22Rv1 (cell line): Measurements from ENCODE around the gene ITPK1.

Experiments
- H3K27ac ChIP-seq: fragments of 450-650 bp; 2 replicates; pipeline ENCODE4 v1.5.1; 2017
- CTCF ChIP-seq: fragments of 450-650 bp; IDR thresholded peaks from 2 replicates; pipeline ENCODE4 v1.5.1; 2017; ENCODE audit warnings: mild to moderate bottlenecking
- ZFX ChIP-seq: fragments of 450-650 bp; IDR thresholded peaks from 2 replicates; pipeline ENCODE4 v1.6.1; 2017; ENCODE audit warnings: antibody characterized with exemption, borderline replicate concordance

Gene ITPK1

DNA sequence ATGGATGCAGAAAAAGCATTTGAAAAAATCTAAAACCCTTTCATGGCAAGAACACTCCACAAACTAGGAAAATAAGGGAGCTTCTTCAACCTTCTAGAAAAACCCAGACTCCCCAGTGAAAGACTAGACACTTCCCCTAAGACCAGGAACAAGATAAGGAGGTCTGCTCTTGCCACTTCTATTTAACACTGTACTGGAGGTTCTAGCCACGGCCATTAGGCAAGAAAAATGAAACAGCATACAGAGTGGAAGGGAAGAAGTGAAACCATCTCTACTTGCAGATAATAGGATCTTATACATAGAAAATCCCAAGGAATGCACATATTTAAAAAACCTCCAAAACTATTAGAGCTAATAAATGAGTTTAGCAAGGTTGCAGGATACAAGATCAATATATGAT lies 150.4 kb downstream of the ITPK1 start:
- TF ChIP-seq ZFX (no peak), CTCF (no peak)
- H3K27ac ChIP-seq: no peak overlapping the region

DNA sequence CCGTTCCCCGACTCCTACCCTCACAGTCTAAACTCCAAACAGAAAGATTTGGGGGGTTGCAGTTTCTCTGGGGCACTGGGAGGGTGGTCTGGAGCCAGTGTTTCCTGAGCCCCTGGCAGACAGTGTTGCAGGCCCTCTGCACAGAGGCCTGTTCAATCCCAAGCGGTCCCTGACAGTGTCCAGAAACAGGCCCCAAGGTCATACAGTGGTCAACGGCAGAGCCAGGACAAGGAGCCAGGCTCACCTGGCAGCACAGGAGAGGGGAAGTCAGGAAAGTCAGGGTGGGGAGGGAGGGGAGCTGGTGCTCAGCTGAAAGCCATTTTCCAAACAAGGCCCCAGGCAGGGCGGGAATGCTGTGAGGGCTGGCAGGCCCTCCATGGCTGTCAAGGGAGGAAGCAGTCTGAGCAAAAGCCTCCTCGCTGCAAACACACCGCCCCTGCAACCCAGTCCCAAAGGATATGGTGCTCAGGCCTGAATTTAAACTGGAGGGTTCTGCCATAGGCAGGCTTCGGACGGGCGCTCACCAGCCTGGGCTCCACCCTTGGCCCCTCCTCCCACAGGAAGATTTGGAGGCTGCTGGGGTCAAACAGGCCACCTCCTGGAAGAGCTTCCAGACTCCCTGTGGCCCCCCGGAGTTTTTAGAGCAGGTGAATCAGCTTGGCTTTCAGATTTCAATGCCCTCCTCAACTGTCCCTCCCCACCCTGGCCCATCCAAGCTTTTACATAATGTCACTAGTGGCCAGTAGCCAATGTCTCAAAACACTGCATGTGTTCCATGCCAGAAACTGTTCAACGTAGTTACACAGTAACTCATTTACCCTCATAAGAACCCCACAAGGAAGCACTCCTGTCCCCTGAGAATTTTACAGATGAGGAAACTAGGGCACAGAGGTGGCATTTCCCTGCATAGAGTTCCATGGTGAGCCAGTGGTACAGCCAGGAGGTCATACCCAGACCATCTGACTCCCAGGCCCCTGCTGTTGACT lies 151.3 kb downstream of the ITPK1 start:
- H3K27ac ChIP-seq: no peak overlapping the region
- TF ChIP-seq ZFX (no peak), CTCF (no peak)

DNA sequence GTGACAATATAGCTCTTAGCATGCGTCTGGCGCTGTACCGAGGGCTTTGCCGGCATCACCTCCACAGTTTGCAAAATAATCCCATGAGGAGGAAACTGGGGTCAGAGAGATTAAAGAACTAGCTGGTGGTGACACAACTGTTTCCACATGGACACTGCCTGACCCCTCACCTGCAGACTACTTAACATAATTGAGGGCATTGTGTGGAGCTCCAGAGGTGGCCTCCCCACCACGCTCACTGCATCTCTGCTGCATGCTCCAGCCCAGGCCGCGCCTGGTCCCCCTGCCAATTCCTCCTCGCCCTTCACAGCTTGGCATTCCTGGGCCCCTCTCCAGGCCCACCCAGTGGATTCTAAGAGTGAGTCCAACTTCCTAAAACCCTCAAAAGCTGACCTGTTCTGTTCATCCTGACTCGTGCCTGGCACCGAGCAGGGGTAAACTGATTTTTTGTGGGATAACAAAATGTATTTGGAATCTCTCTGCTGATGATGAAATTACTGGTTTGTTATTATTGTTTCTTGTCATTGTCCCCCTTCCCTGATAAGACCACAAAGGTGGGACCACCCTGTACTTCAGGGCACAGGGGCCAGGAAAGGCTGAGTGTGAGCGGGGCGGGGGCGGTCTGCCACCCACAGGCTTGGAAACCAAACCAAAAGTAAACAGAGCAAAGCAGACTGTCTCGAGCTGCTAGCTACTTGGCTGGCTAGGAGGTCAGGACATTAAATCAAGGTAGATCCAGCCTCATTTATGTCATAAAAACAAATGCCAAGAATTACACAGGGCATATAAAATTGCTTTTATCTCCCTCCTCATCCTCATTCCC lies 152.2 kb downstream of the ITPK1 start:
- TF ChIP-seq ZFX (no peak), CTCF (no peak)
- H3K27ac ChIP-seq: no peak overlapping the region

DNA sequence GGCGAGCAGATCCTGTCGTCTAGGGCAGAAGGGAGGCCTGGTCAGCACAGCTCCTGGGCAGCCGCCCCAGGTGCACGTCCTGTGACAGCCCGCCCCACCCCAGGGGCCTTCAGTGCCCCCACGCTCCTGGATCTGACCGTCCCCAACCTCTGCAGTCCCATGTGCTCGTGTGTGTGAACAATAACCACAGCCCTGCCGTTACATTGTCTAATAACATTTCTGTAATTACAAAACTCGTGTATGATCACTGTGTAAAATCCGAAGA lies 153.0 kb downstream of the ITPK1 start:
- TF ChIP-seq CTCF (no peak), ZFX (no peak)
- no peak overlapping the region for H3K27ac ChIP-seq

DNA sequence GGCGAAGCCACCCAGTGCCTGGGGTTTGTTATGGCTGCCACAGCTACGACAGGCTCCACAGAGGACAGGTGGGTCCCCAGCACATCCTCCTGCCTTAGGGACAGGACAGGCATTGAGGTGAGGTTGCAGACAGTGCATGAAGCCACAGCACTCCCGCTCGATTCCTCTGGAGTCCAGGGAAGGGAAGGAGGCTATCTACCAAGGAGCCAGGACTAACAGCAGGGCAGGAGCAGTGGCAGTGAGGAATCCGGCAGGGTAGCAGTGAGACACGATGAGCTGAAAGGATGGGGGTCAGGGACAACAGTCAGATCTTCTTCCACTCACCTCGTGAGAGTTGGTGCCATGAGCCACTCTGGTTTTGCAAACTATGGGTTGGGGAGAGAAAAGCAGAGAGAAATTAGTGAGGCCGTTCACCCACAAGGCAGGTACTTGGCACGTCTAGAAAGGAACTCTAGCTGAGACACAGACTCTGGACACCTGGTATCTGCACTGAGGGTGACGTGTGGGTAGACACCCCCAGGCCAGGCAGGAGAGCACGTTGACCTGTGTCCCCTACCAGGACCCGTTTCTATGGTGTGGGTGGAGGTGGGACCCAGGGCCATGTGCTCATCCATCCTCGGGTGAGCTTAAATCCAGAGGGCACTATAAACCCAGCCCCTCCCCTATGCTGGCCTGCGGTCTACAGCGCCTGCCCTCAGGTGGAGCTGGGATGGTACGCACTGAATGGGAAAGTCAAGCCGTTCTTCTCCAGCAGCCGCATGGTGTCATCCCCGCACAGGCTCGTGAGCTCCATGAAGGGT lies 153.5 kb downstream of the ITPK1 start:
- no peak overlapping the region for H3K27ac ChIP-seq
- TF ChIP-seq CTCF (no peak), ZFX (no peak)

DNA sequence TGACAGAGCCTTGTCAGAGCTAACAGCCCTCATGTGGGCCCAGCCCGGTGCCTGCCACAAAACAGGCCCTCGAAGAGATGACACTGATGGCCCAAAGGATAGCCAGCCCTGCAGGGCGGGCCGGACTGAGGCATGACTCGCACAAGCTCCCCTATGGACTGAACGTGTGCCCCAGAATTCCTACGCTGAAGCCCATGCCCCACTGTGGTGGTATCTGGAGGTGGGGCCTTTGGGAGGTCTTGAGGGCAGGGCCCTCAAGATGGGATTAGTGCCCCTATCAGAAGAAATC lies 154.2 kb downstream of the ITPK1 start:
- TF ChIP-seq CTCF: no peak
- TF ChIP-seq ZFX: no peak
- H3K27ac ChIP-seq: no peak overlapping the region
